Psoas muscle (tissue), 8 donors: ENCODE results near the gene AQP12B. TPM values are rescaled to one million over a fixed set of nuclear protein-coding genes. Genes with fewer than 3 reads are reported as not detected.

ENCODE experiments used
- ATAC-seq, 4 donors: fragments of 200-7000 bp; cut with Tn5 transposase; one replicate each; pipeline ENCODE4 v1.9.1; 2020; ENCODE audit warnings: moderate library complexity in 3 of 4, mild to moderate bottlenecking in 2 of 4
- DNase-seq, 2 donors: peaks; one replicate each; pipeline ENCODE4 v3.0.0-alpha.2; 2020
- H3K27ac ChIP-seq: fragments of 200-600 bp; one replicate; pipeline ENCODE4 v1.8.0; 2022
- H3K27me3 ChIP-seq, 3 donors: fragments of 200-600 bp in 1 of 3; one replicate each; pipeline versions ENCODE4 v1.6.1 to v1.8.0; 2013 to 2022; ENCODE audit warnings: low read length in 2 of 3, mild to moderate bottlenecking in 2 of 3, moderate library complexity in 1 of 3; ENCODE audit not compliant: insufficient read depth in 3 of 3
- H3K36me3 ChIP-seq, 2 donors: fragments of 200-600 bp in 1 of 2; one replicate each; pipeline versions ENCODE4 v1.6.1 to v1.8.0; 2013 to 2022; ENCODE audit warnings: low read depth in 1 of 2, mild to moderate bottlenecking in 1 of 2, moderate library complexity in 1 of 2; ENCODE audit not compliant: insufficient read depth in 1 of 2
- H3K4me1 ChIP-seq: fragments of 200-600 bp; one replicate; pipeline ENCODE4 v1.8.0; 2022
- H3K4me3 ChIP-seq: fragments of 200-600 bp; one replicate; pipeline ENCODE4 v1.8.0; 2022; ENCODE audit warnings: mild to moderate bottlenecking
- H3K9me3 ChIP-seq: fragments of 200-600 bp; one replicate; pipeline ENCODE4 v1.8.0; 2022
- WGBS, 3 donors: extraction: QIAGEN DNeasy Blood & Tissue Kit; methylation state at CpG; one replicate each; pipeline versions ENCODE4 v1.1.6 to v1.1.7; 2013; 5-methylcytosine and 5-hydroxymethylcytosine counted together
- intact Hi-C, 2 donors: fragments of 100-400 bp; cut with DNase I; formaldehyde crosslinking; loops; one replicate each; pipeline versions ENCODE4 v1.11.0 to v1.14.2; 2022
- polyA plus RNA-seq, 3 donors: library from polyadenylated mRNA; stranded (reverse); fragments of 200-250 nt; gene quantifications; one replicate each; pipeline ENCODE4 v1.2.3, GENCODE V29; 2013
- total RNA-seq, 4 donors: library from RNA; stranded (reverse); fragmentation: NEBNext Ultra II Directional in 2 of 4; extraction: Animal tissue kit (Norgen Biotek cat#: 25700) in 2 of 4; gene quantifications; one replicate each; pipeline versions ENCODE4 v1.2.1 to v1.2.4, GENCODE V29; 2021 to 2023
- TF ChIP-seq, protein P1 (sequence below): fragments of 200-600 bp; IDR thresholded peaks from one replicate; pipeline ENCODE4 v1.8.0; 2022; ENCODE audit warnings: antibody characterized with exemption
- donor health status: healthy with polysubstance abuse.
- donor health status: DM: no; HTN: no; CAD: no; lungs with moderate emphysema.
- donor health status: Bipolar disorder and iron deficiency.
- donor health status: healthy.
- donor health status: DM: yes; HTN: yes; CAD: no.
- donor health status: DM: no; HTN: no; CAD: no.
- donor health status: DM: no; HTN: no; CAD: no.
- donor health status: DM: yes; HTN: yes; CAD: no.

AQP12B gene
- total and polyA plus RNA-seq, 7 donors, result not detected

- WGBS, 3 donors, result 61 to 75% (median 68%) methylated on average over 3 of the region's 3 CpGs
- Histone ChIP-seq H3K27ac (no peak overlapping the region), H3K4me3 (no peak overlapping the region), H3K9me3 (no peaks in the 10 kb centered on the region), H3K36me3 (no peaks in the 10 kb centered on the region), H3K27me3 (peaks cover 0 to 55% (median 18%) of the 10 kb centered on the region in 3 donors), H3K4me1 (no peaks in the 10 kb centered on the region)
- DNase-seq, result no peak
- ATAC-seq, result no peak
- intact Hi-C loops, result no loop called here
- TF ChIP-seq, protein P1, sequence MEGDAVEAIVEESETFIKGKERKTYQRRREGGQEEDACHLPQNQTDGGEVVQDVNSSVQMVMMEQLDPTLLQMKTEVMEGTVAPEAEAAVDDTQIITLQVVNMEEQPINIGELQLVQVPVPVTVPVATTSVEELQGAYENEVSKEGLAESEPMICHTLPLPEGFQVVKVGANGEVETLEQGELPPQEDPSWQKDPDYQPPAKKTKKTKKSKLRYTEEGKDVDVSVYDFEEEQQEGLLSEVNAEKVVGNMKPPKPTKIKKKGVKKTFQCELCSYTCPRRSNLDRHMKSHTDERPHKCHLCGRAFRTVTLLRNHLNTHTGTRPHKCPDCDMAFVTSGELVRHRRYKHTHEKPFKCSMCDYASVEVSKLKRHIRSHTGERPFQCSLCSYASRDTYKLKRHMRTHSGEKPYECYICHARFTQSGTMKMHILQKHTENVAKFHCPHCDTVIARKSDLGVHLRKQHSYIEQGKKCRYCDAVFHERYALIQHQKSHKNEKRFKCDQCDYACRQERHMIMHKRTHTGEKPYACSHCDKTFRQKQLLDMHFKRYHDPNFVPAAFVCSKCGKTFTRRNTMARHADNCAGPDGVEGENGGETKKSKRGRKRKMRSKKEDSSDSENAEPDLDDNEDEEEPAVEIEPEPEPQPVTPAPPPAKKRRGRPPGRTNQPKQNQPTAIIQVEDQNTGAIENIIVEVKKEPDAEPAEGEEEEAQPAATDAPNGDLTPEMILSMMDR, result no peak
Observed at GRCh38 chr2:240651185-240651584, 31.5 kb downstream of the AQP12B start.

- ATAC-seq (no peak), DNase-seq (peak in 1 of 2 donors; percentile 14)
- H3K9me3 ChIP-seq, result no peaks in the 10 kb centered on the region
- 88 to 91% (median 88%) methylated on average over 13 of the region's 13 CpGs for WGBS, 3 donors
- H3K27ac ChIP-seq, result no peak overlapping the region
- intact Hi-C loops, result no loop called here
- no peak overlapping the region for H3K4me3 ChIP-seq
- H3K36me3 ChIP-seq, result no peaks in the 10 kb centered on the region
- peaks cover 0 to 52% (median 18%) of the 10 kb centered on the region in 3 donors for H3K27me3 ChIP-seq
- TF ChIP-seq, protein P1, result no peak
- no peaks in the 10 kb centered on the region for H3K4me1 ChIP-seq
Observed at GRCh38 chr2:240650254-240650965, 32.3 kb downstream of the AQP12B start.

- Histone ChIP-seq H3K27me3 (peaks cover 0 to 51% (median 20%) of the 10 kb centered on the region in 3 donors), H3K27ac (no peak overlapping the region), H3K9me3 (no peaks in the 10 kb centered on the region), H3K36me3 (no peaks in the 10 kb centered on the region), H3K4me1 (no peaks in the 10 kb centered on the region), H3K4me3 (no peak overlapping the region)
- TF ChIP-seq, protein P1, result no peak
- 49 to 71% (median 63%) methylated on average over 7 of the region's 7 CpGs for WGBS, 3 donors
- no peak for DNase-seq
- ATAC-seq, result no peak
- intact Hi-C loops, result no loop called here
Observed at GRCh38 chr2:240649331-240649730, 33.4 kb downstream of the AQP12B start.

DNA sequence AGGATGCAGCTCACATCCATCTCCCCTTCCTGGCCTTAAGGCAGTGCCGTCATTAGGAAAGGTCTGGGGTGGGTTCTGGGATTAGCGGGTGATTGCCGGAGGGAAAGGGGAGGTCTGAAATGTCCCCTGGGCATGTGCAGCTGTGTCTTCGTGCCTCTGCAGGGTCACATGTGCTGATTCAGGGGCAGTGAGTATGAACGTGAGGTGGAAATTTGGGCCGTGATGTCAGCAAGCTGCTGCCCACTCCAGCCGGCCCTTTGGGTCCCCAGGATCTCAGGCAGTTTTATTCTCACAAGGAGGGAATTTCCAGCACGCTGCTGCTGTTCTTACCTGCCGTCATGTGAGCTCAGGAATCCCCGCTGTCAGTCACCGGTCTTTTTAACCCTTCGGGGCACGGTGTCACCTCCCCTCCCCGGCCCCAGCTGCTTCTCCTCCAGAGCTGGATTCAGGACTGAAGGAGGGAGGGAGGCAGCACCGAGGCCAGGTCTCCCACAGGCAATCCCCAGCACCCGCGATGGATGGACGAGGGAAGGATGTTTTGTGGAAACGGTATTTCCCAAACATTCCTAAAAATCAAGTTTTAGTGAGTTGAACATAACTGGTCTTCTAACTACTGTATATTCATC is 33.9 kb downstream of the AQP12B start:
- Histone ChIP-seq H3K4me3 (no peak overlapping the region), H3K27ac (no peak overlapping the region), H3K4me1 (no peaks in the 10 kb centered on the region), H3K36me3 (no peaks in the 10 kb centered on the region), H3K27me3 (peaks cover 0 to 53% (median 22%) of the 10 kb centered on the region in 3 donors), H3K9me3 (no peaks in the 10 kb centered on the region)
- DNase-seq (peak in 1 of 2 donors; percentile 17), ATAC-seq (no peak)
- WGBS, 3 donors, result 26 to 30% (median 30%) methylated on average over 19 of the region's 19 CpGs
- intact Hi-C loops, result no loop called here
- TF ChIP-seq, protein P1, result no peak
